Measurements from ENCODE around the gene MFAP4.

Gene MFAP4

GRCh38 chr17:19342611-19343255, 44.3 kb downstream of the MFAP4 start:
- Histone ChIP-seq H4K91ac (ENCODE audit: low read length) (peak overlapping the region; percentile 64), H2BK15ac (ENCODE audit: low read depth, poor library complexity, severe bottlenecking) (peak overlapping the region; percentile 35), H2AFZ (ENCODE audit: low read depth, low read length) (no peak overlapping the region), H3K4me3 (ENCODE audit: insufficient read depth in 1 of 2, low read depth in 1 of 2, low read length in 2 of 2) (no peak overlapping the region), H3K18ac (ENCODE audit: low read depth in 1 of 2, low read length in 2 of 2) (peak overlapping the region in 1 of 2 experiments; percentile 73), H3K4ac (ENCODE audit: low read depth in 1 of 2, low read length in 2 of 2) (no peak overlapping the region), H2AK5ac (ENCODE audit: low read length, severe bottlenecking) (peak overlapping the region; percentile 46), H4K8ac (ENCODE audit: low read length) (peak overlapping the region; percentile 88), H3K14ac (ENCODE audit: low read length in 2 of 2) (no peak overlapping the region), H3K27me3 (ENCODE audit: control insufficient read depth in 1 of 2, insufficient read depth in 1 of 2, low read length in 2 of 2) (no peaks in the 10 kb centered on the region), H3K79me1 (replicated peaks; ENCODE audit: low read length, poor library complexity, severe bottlenecking) (no peaks in the 10 kb centered on the region), H2BK12ac (ENCODE audit: low read length in 2 of 2) (peak overlapping the region in 1 of 2 experiments; percentile 38), H3K4me1 (ENCODE audit: control insufficient read depth, insufficient read depth, low read depth, low read length) (peaks cover 37% of the 10 kb centered on the region), H3K27ac (ENCODE audit: low read length, poor library complexity, severe bottlenecking) (no peak overlapping the region), H3K23ac (ENCODE audit: low read length in 2 of 2) (no peak overlapping the region), H3K9me3 (ENCODE audit: control insufficient read depth, low read length) (no peaks in the 10 kb centered on the region), H3K4me2 (ENCODE audit: low read length, poor library complexity, severe bottlenecking) (no peak overlapping the region), H2BK5ac (ENCODE audit: low read depth, low read length, poor library complexity, severe bottlenecking) (no peak overlapping the region), H3K36me3 (ENCODE audit: control insufficient read depth in 1 of 2, insufficient read depth in 2 of 2, low read depth in 1 of 2, low read length in 2 of 2) (peaks cover 0 to 20% of the 10 kb centered on the region in 2 experiments), H2BK120ac (ENCODE audit: low read depth, low read length) (no peak overlapping the region), H3K9ac (ENCODE audit: low read length) (no peak overlapping the region)
- WGBS: 94% methylated on average over 5 of the region's 7 CpGs
- DNase-seq: no peak

GRCh38 chr17:19341641-19342610, 45.1 kb downstream of the MFAP4 start:
- peaks cover 36% of the 10 kb centered on the region for H3K4me1 ChIP-seq (ENCODE audit: control insufficient read depth, insufficient read depth, low read depth, low read length)
- no peak overlapping the region for H3K27ac ChIP-seq (ENCODE audit: low read length, poor library complexity, severe bottlenecking)
- peak overlapping the region; percentile 88 for H4K8ac ChIP-seq (ENCODE audit: low read length)
- H3K18ac ChIP-seq (ENCODE audit: low read depth in 1 of 2, low read length in 2 of 2): peak overlapping the region; percentile 38 to 73
- H2BK15ac ChIP-seq (ENCODE audit: low read depth, poor library complexity, severe bottlenecking): peak overlapping the region; percentile 35
- H3K9me3 ChIP-seq (ENCODE audit: control insufficient read depth, low read length): no peaks in the 10 kb centered on the region
- H2BK120ac ChIP-seq (ENCODE audit: low read depth, low read length): peak overlapping the region; percentile 12
- H2AK5ac ChIP-seq (ENCODE audit: low read length, severe bottlenecking): peak overlapping the region; percentile 57
- peak; percentile 50 for DNase-seq
- no peak overlapping the region for H2AFZ ChIP-seq (ENCODE audit: low read depth, low read length)
- no peaks in the 10 kb centered on the region for H3K27me3 ChIP-seq (ENCODE audit: control insufficient read depth in 1 of 2, insufficient read depth in 1 of 2, low read length in 2 of 2)
- H3K9ac ChIP-seq (ENCODE audit: low read length): no peak overlapping the region
- H2BK5ac ChIP-seq (ENCODE audit: low read depth, low read length, poor library complexity, severe bottlenecking): no peak overlapping the region
- peak overlapping the region in 1 of 2 experiments; percentile 94 for H3K14ac ChIP-seq (ENCODE audit: low read length in 2 of 2)
- peak overlapping the region; percentile 64 for H4K91ac ChIP-seq (ENCODE audit: low read length)
- H3K79me1 ChIP-seq (replicated peaks; ENCODE audit: low read length, poor library complexity, severe bottlenecking): no peaks in the 10 kb centered on the region
- peak overlapping the region; percentile 30 to 31 for H2BK12ac ChIP-seq (ENCODE audit: low read length in 2 of 2)
- peak overlapping the region in 1 of 2 experiments; percentile 7 for H3K4ac ChIP-seq (ENCODE audit: low read depth in 1 of 2, low read length in 2 of 2)
- H3K36me3 ChIP-seq (ENCODE audit: control insufficient read depth in 1 of 2, insufficient read depth in 2 of 2, low read depth in 1 of 2, low read length in 2 of 2): peaks cover under 1 to 25% of the 10 kb centered on the region in 2 experiments
- H3K23ac ChIP-seq (ENCODE audit: low read length in 2 of 2): no peak overlapping the region
- no peak overlapping the region for H3K4me3 ChIP-seq (ENCODE audit: insufficient read depth in 1 of 2, low read depth in 1 of 2, low read length in 2 of 2)
- H3K4me2 ChIP-seq (ENCODE audit: low read length, poor library complexity, severe bottlenecking): no peak overlapping the region
- 62% methylated on average over 20 of the region's 20 CpGs for WGBS

GRCh38 chr17:19341211-19341631, 45.8 kb downstream of the MFAP4 start:
- Histone ChIP-seq H3K27ac (ENCODE audit: low read length, poor library complexity, severe bottlenecking) (no peak overlapping the region), H3K79me1 (replicated peaks; ENCODE audit: low read length, poor library complexity, severe bottlenecking) (no peaks in the 10 kb centered on the region), H2AK5ac (ENCODE audit: low read length, severe bottlenecking) (peak overlapping the region; percentile 18), H3K23ac (ENCODE audit: low read length in 2 of 2) (no peak overlapping the region), H4K8ac (ENCODE audit: low read length) (peak overlapping the region; percentile 10), H2BK15ac (ENCODE audit: low read depth, poor library complexity, severe bottlenecking) (no peak overlapping the region), H3K4ac (ENCODE audit: low read depth in 1 of 2, low read length in 2 of 2) (peak overlapping the region in 1 of 2 experiments; percentile 7), H2BK120ac (ENCODE audit: low read depth, low read length) (no peak overlapping the region), H3K27me3 (ENCODE audit: control insufficient read depth in 1 of 2, insufficient read depth in 1 of 2, low read length in 2 of 2) (no peaks in the 10 kb centered on the region), H2AFZ (ENCODE audit: low read depth, low read length) (no peak overlapping the region), H3K14ac (ENCODE audit: low read length in 2 of 2) (peak overlapping the region in 1 of 2 experiments; percentile 94), H4K91ac (ENCODE audit: low read length) (peak overlapping the region; percentile 54), H2BK5ac (ENCODE audit: low read depth, low read length, poor library complexity, severe bottlenecking) (no peak overlapping the region), H3K4me2 (ENCODE audit: low read length, poor library complexity, severe bottlenecking) (no peak overlapping the region), H2BK12ac (ENCODE audit: low read length in 2 of 2) (no peak overlapping the region), H3K4me3 (ENCODE audit: insufficient read depth in 1 of 2, low read depth in 1 of 2, low read length in 2 of 2) (no peak overlapping the region), H3K9me3 (ENCODE audit: control insufficient read depth, low read length) (no peaks in the 10 kb centered on the region), H3K9ac (ENCODE audit: low read length) (no peak overlapping the region), H3K18ac (ENCODE audit: low read depth in 1 of 2, low read length in 2 of 2) (no peak overlapping the region), H3K4me1 (ENCODE audit: control insufficient read depth, insufficient read depth, low read depth, low read length) (peaks cover 32% of the 10 kb centered on the region), H3K36me3 (ENCODE audit: control insufficient read depth in 1 of 2, insufficient read depth in 2 of 2, low read depth in 1 of 2, low read length in 2 of 2) (peaks cover 8 to 32% of the 10 kb centered on the region in 2 experiments)
- WGBS: 82% methylated on average over 7 of the region's 7 CpGs
- DNase-seq: no peak

- Histone ChIP-seq H3K79me1 (replicated peaks; ENCODE audit: low read length, poor library complexity, severe bottlenecking) (peaks cover 2% of the 10 kb centered on the region), H4K8ac (ENCODE audit: low read length) (no peak overlapping the region), H3K9me3 (ENCODE audit: control insufficient read depth, low read length) (no peaks in the 10 kb centered on the region), H2BK15ac (ENCODE audit: low read depth, poor library complexity, severe bottlenecking) (no peak overlapping the region), H2AFZ (ENCODE audit: low read depth, low read length) (no peak overlapping the region), H3K23ac (ENCODE audit: low read length in 2 of 2) (no peak overlapping the region), H2BK12ac (ENCODE audit: low read length in 2 of 2) (no peak overlapping the region), H4K91ac (ENCODE audit: low read length) (no peak overlapping the region), H2BK5ac (ENCODE audit: low read depth, low read length, poor library complexity, severe bottlenecking) (no peak overlapping the region), H2AK5ac (ENCODE audit: low read length, severe bottlenecking) (no peak overlapping the region), H2BK120ac (ENCODE audit: low read depth, low read length) (no peak overlapping the region), H3K27ac (ENCODE audit: low read length, poor library complexity, severe bottlenecking) (no peak overlapping the region), H3K9ac (ENCODE audit: low read length) (no peak overlapping the region), H3K4me1 (ENCODE audit: control insufficient read depth, insufficient read depth, low read depth, low read length) (peaks cover 27% of the 10 kb centered on the region), H3K18ac (ENCODE audit: low read depth in 1 of 2, low read length in 2 of 2) (no peak overlapping the region), H3K36me3 (ENCODE audit: control insufficient read depth in 1 of 2, insufficient read depth in 2 of 2, low read depth in 1 of 2, low read length in 2 of 2) (peaks cover 24 to 37% of the 10 kb centered on the region in 2 experiments), H3K4me3 (ENCODE audit: insufficient read depth in 1 of 2, low read depth in 1 of 2, low read length in 2 of 2) (no peak overlapping the region), H3K14ac (ENCODE audit: low read length in 2 of 2) (no peak overlapping the region), H3K27me3 (ENCODE audit: control insufficient read depth in 1 of 2, insufficient read depth in 1 of 2, low read length in 2 of 2) (no peaks in the 10 kb centered on the region), H3K4me2 (ENCODE audit: low read length, poor library complexity, severe bottlenecking) (no peak overlapping the region), H3K4ac (ENCODE audit: low read depth in 1 of 2, low read length in 2 of 2) (no peak overlapping the region)
- no peak for DNase-seq
- 67% methylated on average over 2 of the region's 2 CpGs for WGBS
These were observed 47.6 kb downstream of the MFAP4 start for GRCh38 chr17:19339341-19339815.

Measured in mesenchymal stem cell (in vitro differentiated cells and primary cell).